GM12873 (cell line): ENCODE measurements around the gene TGFB1I1.

ENCODE experiments used
- CTCF ChIP-seq: IDR thresholded peaks from 2 replicates; pipeline ENCODE4 v1.5.1; 2012; ENCODE audit warnings: low read depth, mild to moderate bottlenecking, moderate library complexity, low read length, control low read depth; ENCODE audit not compliant: insufficient read depth; ENCODE audit errors: missing control alignments

Gene TGFB1I1

GRCh38 chr16:31470615-31471014 lies 1.3 kb upstream of the TGFB1I1 start:
- TF ChIP-seq CTCF, result no peak

- TF ChIP-seq CTCF, result no peak
Observed at GRCh38 chr16:31471241-31471874, 594 bp upstream of the TGFB1I1 start.

GRCh38 chr16:31472709-31473203 lies 804 bp downstream of the TGFB1I1 start:
- TF ChIP-seq CTCF, result no peak

GRCh38 chr16:31473264-31473984 lies 1.5 kb downstream of the TGFB1I1 start:
- TF ChIP-seq CTCF, result no peak

- TF ChIP-seq CTCF, result no peak
Observed at GRCh38 chr16:31474173-31474714, 2.3 kb downstream of the TGFB1I1 start.

- no peak for TF ChIP-seq CTCF
Observed at GRCh38 chr16:31474773-31475738, 3.1 kb downstream of the TGFB1I1 start.
